ENCODE data around the gene UHMK1.
"Not testable (repeated sequence)": the region's sequence is repeated elsewhere in the genome, so short reads cannot be mapped to it uniquely, and the experiment has no call there.

UHMK1 gene

DNA sequence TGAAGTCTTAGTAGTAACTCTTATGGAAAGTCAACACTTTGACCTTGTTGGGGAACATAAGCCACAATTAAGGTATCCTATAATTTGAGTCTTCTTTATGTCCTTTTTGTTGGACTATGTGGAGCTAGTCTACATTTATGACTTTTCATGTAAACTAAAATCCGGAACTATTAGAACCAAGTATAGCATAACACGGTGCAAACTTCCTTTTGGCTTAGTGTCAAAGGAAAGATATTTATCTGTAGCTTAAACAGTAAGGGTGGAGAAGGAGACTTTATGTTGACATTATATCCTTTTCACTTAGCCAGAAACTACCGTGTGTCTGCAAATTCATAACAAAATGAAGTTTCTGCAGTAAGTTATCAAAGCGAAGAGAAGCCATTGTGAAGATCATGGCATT lies 71.2 kb downstream of the UHMK1 start:
- no peak for DNase-seq

DNA sequence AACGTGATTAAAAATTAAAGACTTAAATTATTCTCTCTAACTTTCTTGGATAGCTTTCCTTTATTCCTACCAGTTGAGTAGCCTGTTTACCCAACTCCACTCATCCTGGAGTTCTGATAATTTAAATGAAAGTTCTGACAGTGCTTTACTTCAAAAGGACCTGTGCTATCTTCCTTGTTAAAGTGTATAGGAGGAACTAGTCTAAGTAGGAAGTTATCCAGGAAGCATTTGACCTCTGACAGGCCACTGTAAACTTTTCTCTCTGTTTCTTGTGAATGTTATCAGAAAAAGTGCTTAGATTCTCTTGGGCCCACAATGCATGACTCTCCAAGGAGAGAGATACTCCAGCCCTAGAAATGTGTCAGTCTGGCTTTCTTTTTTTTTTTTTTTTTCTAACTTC lies 73.1 kb downstream of the UHMK1 start:
- no peak for DNase-seq

- not testable (repeated sequence) for DNase-seq
Observed at GRCh38 chr1:162571121-162571520, 73.5 kb downstream of the UHMK1 start.

- DNase-seq = no peak
Observed at GRCh38 chr1:162571696-162572095, 74.1 kb downstream of the UHMK1 start.

GRCh38 chr1:162573136-162573535 lies 75.5 kb downstream of the UHMK1 start:
- DNase-seq = no peak

DNA sequence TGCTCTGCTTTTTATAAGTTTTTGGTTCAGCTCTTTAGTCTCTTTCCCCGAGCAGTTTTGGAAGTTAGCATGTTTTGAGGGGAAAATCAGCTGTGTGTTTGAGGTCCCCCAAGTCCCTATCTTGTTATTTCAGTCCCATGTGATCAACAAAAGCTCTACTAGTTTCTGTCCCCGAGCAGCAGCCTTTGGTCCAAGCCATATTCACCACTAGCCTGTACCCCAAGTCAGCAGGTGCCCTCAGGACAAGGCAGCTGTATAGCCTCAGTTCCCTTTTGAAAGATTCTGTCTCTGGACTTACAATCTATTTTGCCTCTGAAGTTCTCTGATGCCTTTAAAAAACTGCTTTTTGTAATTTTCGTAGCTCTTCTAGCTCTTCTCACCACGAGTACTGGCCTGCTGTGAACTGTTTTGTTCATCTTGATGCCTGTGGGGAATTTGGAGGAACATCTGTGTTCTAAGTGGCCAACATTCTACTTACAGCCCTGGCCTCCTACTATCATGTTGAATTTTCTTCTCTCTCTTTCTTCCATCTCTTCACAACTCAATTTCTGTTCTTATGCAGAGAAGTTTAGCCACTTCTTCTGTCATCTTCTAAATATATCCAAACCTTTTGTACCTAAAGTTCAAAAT lies 80.6 kb downstream of the UHMK1 start:
- no peak for DNase-seq

GRCh38 chr1:162578936-162579335 lies 81.3 kb downstream of the UHMK1 start:
- DNase-seq = no peak
